Fibroblast of pulmonary artery (primary cell): ENCODE results near the gene A2ML1.
A peak's percentile ranks its signal among the peaks of the same experiment; 100 is the strongest.

Experiments used
- DNase-seq: peaks from one replicate; pipeline ENCODE4 v3.0.0-alpha.2; 2010; ENCODE audit warnings: low read depth
- H3K4me3 ChIP-seq: replicated peaks from 2 replicates; pipeline ENCODE4 v1.5.1; 2011; ENCODE audit warnings: low read depth, mild to moderate bottlenecking, control low read depth, low read length, moderate library complexity
- CTCF ChIP-seq: IDR thresholded peaks from 2 replicates; pipeline ENCODE4 v1.5.1; 2011; ENCODE audit warnings: mild to moderate bottlenecking, control low read depth, low read length, inconsistent platforms; ENCODE audit errors: missing control alignments

Gene A2ML1

GRCh38 chr12:8823565-8824300 lies 1.3 kb downstream of the A2ML1 start:
- peak; percentile 62 for TF ChIP-seq CTCF
- peak; percentile 43 for DNase-seq
- no peak overlapping the region for H3K4me3 ChIP-seq

GRCh38 chr12:8827551-8828256 lies 5.3 kb downstream of the A2ML1 start:
- H3K4me3 ChIP-seq: no peak overlapping the region
- TF ChIP-seq CTCF: no peak
- DNase-seq: no peak

GRCh38 chr12:8828257-8829124 lies 6.1 kb downstream of the A2ML1 start:
- DNase-seq: no peak
- no peak for TF ChIP-seq CTCF
- H3K4me3 ChIP-seq: no peak overlapping the region

- no peak for TF ChIP-seq CTCF
- no peak overlapping the region for H3K4me3 ChIP-seq
- no peak for DNase-seq
Measured at GRCh38 chr12:8829125-8829518, 6.7 kb downstream of the A2ML1 start.

GRCh38 chr12:8829621-8830020 lies 7.2 kb downstream of the A2ML1 start:
- H3K4me3 ChIP-seq: no peak overlapping the region
- TF ChIP-seq CTCF: no peak
- DNase-seq: no peak

GRCh38 chr12:8831116-8831515 lies 8.7 kb downstream of the A2ML1 start:
- no peak overlapping the region for H3K4me3 ChIP-seq
- no peak for TF ChIP-seq CTCF
- no peak for DNase-seq
